C1 segment of cervical spinal cord (tissue), 14 donors: ENCODE results near the gene NARS2.
"Not testable (repeated sequence)": the region's sequence is repeated elsewhere in the genome, so short reads cannot be mapped to it uniquely, and the experiment has no call there.

Experiments used
- DNase-seq, 14 donors: peaks; one replicate each; lab custom pipeline; 2025; lab: John Stamatoyannopoulos, UW

NARS2 gene

GRCh38 chr11:78493413-78493975, 81.2 kb downstream of the NARS2 start:
- no peak for DNase-seq

DNA sequence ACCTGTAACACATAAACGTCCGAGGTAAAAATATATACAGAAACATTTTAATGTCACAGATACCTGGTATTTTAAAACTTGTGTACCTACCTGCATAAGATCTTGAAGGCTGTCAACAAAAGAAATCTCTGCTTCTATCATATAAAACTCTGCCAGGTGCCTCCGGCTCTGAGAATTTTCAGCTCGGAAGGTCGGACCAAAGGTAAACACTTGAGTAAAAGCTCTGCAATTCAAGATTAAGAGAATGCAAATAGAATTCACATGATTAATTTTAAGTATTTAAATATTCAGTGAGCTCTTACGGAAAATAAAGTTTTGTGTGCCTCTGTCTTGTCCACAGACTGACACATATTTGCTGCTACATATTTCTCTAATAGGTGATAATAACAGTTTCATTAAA, 81.7 kb downstream of the NARS2 start:
- DNase-seq: no peak

GRCh38 chr11:78489184-78489583, 85.5 kb downstream of the NARS2 start:
- DNase-seq: no peak

DNA sequence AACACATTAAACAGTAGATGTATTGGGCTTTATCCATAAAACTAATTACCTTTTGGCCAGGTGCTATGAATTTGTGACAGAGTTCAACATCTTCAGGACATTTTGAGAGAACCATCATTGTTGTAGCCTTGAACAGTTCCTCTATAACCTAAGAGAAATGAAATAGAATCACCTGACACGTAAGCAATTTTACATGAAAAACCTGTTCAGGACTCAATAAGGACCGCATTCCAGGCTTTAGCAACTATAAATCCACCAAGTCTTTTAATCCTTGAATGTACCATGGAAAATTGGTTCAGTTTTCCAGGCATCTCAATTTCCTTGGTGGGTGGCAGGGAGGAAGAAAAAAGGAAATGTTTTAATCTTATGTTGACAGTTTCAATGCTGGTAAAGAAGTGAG, 96.1 kb downstream of the NARS2 start:
- no peak for DNase-seq

GRCh38 chr11:78476066-78476465, 98.6 kb downstream of the NARS2 start:
- no peak for DNase-seq

GRCh38 chr11:78474451-78474850, 100.2 kb downstream of the NARS2 start:
- DNase-seq: no peak

DNA sequence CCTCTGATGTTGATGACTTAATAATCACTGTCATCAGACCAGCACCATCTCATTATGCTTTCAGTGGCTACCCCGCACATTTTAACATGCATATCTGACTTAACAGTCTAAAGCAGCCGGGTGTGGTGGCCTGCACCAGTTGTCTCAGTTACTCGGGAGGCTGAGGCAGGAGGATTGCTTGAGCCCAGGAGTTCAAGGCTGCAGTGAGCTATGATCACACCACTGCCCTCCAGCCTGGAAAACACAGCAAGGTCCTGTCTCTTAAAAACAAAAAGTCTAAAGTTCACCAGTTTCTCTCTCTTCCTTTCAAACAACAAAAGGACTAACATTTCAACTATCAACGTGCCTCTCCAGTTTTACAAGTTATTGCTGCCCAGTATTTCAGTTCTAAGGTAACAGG, 101.8 kb downstream of the NARS2 start:
- DNase-seq: no peak

DNA sequence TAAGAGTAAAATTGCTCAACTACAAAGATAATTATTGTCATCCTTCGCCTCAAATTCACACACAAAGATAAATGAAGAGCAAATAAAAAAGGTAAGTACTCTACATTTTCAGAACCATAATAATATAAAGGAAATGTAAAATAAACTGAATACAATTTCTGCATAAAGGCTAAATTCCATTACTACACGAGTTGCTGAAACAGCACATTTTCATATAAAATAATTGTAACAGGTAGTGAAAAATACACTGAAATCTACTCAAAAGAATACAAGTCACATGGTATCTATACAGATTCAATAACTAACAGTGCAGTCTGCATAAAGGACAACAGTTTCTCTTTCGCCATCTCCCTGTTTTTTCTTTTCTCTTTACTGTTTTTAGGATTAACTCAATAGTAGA, 102.3 kb downstream of the NARS2 start:
- DNase-seq: no peak

- DNase-seq: no peak
Observed at GRCh38 chr11:78470861-78471442, 103.7 kb downstream of the NARS2 start.

- no peak for DNase-seq
Observed at GRCh38 chr11:78469896-78470295, 104.8 kb downstream of the NARS2 start.

GRCh38 chr11:78467931-78468330, 106.7 kb downstream of the NARS2 start:
- no peak for DNase-seq

DNA sequence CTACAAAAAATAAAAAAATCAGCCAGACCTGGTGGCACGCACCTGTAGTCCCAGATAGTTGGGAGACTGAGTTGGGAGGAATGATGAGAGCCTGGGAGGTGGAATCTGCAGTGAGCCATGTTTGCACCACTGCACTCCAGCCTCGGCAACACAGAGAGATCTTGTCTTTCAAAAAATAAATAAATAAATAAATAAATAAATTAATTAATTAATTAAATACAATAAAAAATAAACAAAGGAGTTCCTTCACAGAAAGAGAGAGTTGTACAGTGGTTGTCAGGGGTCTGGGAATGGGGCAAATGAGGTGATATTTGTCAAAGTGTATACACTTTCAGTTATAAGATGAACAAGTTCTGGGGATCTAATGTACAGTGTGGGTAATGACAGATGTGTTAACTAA, 107.3 kb downstream of the NARS2 start:
- no peak for DNase-seq

DNA sequence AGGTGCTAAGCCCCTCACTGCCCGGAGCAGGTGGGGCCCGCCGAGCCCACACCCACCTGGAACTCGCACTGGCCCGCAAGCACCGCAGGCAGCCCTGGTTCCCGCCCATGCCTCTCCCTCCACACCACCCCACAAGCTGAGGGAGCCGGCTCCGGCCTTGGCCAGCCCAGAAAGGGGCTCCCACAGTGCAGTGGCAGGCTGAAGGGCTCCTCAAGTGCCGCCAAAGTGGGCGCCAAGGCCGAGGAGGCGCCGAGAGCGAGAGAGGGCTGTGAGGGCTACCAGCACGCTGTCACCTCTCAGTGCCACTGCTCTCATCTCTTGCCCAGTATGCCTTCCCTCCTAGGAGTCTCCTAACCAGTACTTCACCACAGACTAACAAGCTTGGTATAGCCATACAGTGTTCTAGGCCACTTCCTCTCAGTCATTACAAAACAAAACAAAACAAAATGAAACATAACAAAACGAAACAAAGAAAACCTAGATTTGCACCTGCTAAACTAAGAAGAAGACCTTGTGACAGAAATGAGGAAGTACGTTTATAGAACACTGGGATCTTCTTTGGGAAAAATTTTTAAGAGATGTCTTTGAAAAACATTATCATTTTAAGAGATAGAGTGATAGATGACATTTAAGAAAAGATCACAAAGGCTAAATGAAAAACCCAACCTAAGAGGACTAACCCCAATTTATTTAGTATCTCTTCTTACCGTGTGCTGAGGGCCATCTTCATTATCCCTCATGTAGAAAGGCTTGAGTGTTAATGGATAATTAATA, 109.3 kb downstream of the NARS2 start:
- DNase-seq: no peak

DNA sequence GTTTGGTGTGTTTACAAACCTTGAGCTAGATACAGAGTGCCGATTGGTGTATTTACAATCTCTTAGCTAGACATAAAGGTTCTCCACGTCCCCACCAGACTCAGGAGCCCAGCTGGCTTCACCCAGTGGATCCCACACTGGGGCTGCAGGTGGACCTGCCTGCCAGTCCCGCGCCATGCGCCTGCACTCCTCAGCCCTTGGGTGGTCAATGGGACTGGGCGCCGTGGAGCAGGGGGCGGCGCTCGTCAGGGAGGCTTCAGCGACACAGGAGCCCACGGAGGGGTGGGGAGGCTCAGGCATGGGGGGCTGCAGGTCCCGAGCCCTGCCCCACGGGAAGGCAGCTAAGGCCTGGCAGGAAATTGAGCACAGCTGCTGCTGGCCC, 109.9 kb downstream of the NARS2 start:
- not testable (repeated sequence) for DNase-seq

DNA sequence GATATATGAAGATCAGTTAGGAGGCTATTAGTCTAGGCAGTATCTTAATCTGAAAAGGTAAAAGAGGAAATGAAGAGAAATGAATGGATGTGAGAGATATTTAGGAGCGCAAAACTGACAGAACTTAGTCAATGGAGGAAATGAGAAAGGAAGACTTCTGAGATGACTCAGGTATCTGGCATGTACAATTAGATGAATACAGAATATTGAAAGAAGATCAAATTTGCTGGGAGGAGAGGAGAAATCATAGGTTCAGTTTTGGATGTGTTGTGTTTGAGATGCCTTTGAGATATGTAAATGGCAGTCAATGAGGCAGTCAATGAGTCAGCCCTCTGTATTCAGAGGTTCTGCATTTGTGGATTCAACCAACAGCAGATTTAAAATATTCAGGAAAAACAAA, 114.2 kb downstream of the NARS2 start:
- no peak for DNase-seq

DNA sequence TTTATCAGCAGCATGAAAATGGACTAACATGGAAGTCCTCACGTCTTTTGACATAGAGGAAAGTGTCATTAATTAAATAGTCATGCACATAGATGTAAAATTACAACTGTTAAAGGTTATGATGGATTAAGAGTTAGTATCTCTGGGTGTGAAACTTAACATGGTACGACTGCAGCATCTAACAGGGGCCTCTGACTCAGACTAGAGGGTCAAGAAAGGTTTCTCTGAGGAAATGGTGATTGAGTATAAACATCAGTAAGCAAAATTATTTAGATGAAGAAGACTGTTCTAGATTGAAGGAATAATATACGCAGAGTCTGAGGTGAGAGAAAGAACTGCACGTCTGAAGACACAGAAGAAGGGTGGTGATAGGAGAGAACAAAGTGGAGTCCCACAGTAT, 114.9 kb downstream of the NARS2 start:
- DNase-seq: no peak

DNA sequence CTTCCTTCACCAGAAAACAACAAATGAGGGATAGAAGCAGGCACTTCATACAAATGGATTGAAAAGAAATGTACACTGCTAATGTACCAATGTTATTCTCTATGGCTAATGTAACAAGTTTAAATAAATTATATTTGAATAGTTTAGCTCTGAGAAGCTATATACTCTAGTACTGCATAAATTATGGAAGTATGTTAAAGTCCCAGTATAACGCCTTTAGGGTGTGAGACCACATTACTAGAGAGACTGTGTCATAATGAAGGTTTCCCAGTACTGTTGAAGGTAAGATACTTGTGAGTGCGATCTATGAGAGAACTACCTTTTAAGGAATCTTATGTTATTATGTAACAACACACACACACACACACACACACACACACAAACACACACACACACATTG, 117.2 kb downstream of the NARS2 start:
- no peak for DNase-seq

DNA sequence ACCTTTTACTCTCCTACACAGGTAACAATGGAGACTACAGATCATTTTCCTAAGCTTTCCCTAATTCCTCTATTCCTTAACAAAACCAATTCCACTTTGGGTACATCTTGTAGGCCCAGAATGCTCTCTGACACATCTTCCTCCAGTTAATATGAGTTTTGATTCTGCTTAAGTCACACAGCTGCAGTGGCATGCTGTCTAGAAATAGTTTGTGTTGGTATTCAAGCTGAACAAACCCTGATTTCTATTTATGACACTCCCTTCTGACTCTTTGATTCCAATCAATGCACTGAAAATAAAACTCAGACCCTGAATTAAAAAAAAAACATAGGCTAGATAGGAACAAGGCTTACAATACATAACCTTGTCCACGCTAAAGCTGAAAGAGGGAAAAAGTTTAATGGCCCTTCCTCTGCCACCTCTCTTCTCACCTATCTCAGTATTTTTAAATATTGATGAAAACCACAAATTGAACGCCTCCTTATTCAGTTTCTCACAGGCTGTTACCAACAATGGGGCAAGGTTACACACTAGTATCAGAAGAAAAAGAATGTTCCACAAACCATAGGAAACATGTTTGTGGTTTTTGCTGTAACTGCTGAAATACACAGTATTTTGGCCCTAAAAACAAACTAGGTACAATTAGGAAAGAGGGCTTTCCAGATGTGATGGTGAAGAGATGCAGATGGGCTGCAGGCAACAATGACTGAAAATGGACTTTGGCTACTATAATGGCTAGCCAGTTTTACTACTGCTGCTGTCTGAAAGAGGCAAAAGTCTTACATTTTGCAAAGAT, 121.3 kb downstream of the NARS2 start:
- DNase-seq: no peak

GRCh38 chr11:78451371-78452150, 123.1 kb downstream of the NARS2 start:
- no peak for DNase-seq

DNA sequence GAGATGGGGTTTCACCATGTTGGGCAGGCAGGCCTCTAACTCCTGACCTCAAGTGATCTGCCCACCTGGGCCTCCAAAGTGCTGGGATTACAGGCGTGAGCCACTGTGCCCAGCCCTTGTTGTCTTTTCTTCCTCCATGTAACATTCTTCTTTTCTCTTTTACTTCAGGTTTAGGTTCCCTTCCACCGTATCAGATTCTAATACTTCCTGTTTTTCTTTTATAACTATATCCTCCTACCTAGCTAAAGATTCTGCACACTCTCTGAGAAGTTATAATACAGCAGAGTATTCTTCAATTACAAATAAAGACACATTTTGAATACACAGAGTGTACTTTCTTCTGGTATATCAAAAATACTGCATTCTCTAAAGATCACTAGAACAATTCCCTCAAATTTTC, 123.8 kb downstream of the NARS2 start:
- no peak for DNase-seq

GRCh38 chr11:78449866-78450265, 124.8 kb downstream of the NARS2 start:
- DNase-seq: no peak

GRCh38 chr11:78446210-78446609, 128.5 kb downstream of the NARS2 start:
- no peak for DNase-seq
